DND-41 (cell line): ENCODE data around the gene SMARCD2.
"Not testable (repeated sequence)": the region's sequence is repeated elsewhere in the genome, so short reads cannot be mapped to it uniquely, and the experiment has no call there.

Experiments used
- ATAC-seq: fragments of 200-7000 bp; cut with Tn5 transposase; 3 replicates; pipeline ENCODE4 v1.9.1; 2021; ENCODE audit warnings: low read depth; ENCODE audit not compliant: insufficient read depth
- DNase-seq: peaks from one replicate; pipeline ENCODE4 v3.0.0-alpha.2; 2020
- H2AFZ ChIP-seq: 2 replicates; pipeline ENCODE4 v1.6.0; 2012; ENCODE audit warnings: low read depth, low read length
- H3K27ac ChIP-seq: 2 replicates; pipeline ENCODE4 v1.5.1; 2012; ENCODE audit warnings: low read length, inconsistent platforms
- H3K27me3 ChIP-seq: fragments of 200-600 bp; sonication (generic); 2 replicates; pipeline ENCODE4 v1.6.0; 2012; ENCODE audit warnings: low read length, mild to moderate bottlenecking, inconsistent platforms; ENCODE audit not compliant: insufficient read depth, poor library complexity
- H3K36me3 ChIP-seq: 2 replicates; pipeline ENCODE4 v1.5.1; 2012; ENCODE audit warnings: low read length, inconsistent platforms; ENCODE audit not compliant: insufficient read depth
- H3K4me1 ChIP-seq: 2 replicates; pipeline ENCODE4 v1.5.1; 2012; ENCODE audit warnings: mild to moderate bottlenecking, low read length; ENCODE audit not compliant: insufficient read depth
- H3K4me2 ChIP-seq: 2 replicates; pipeline ENCODE4 v1.6.0; 2012; ENCODE audit warnings: mild to moderate bottlenecking, moderate library complexity, low read length, inconsistent platforms; ENCODE audit not compliant: insufficient read depth
- H3K4me3 ChIP-seq, 2 experiments: fragments of 200-600 bp in 1 of 2; shearing (Covaris generic) in 1 of 2; 2 replicates each; pipeline ENCODE4 v1.5.1; 2012 to 2016; ENCODE audit warnings: inconsistent platforms in 2 of 2, low read length in 2 of 2, mild to moderate bottlenecking in 2 of 2, low read depth in 1 of 2, moderate library complexity in 1 of 2
- H3K79me2 ChIP-seq: 2 replicates; pipeline ENCODE4 v1.6.0; 2012; ENCODE audit warnings: low read length, inconsistent platforms; ENCODE audit not compliant: insufficient read depth
- H3K9ac ChIP-seq: 2 replicates; pipeline ENCODE4 v1.6.0; 2012; ENCODE audit warnings: low read depth, mild to moderate bottlenecking, inconsistent platforms, low read length, moderate library complexity
- H3K9me3 ChIP-seq: 2 replicates; pipeline ENCODE4 v1.5.1; 2012; ENCODE audit warnings: low read length, moderate library complexity, mild to moderate bottlenecking, inconsistent platforms; ENCODE audit not compliant: insufficient read depth, severe bottlenecking
- H4K20me1 ChIP-seq: 2 replicates; pipeline ENCODE4 v1.6.0; 2012; ENCODE audit warnings: low read length; ENCODE audit not compliant: insufficient read depth
- EZH2 ChIP-seq: IDR thresholded peaks from 3 replicates; pipeline ENCODE4 v1.6.1; 2012; ENCODE audit warnings: borderline replicate concordance, low read depth, mild to moderate bottlenecking, moderate library complexity, low read length, inconsistent platforms; ENCODE audit not compliant: severe bottlenecking
- TF ChIP-seq, protein P1 (sequence below): IDR thresholded peaks from 2 replicates; pipeline ENCODE4 v1.5.1; 2012; ENCODE audit warnings: borderline replicate concordance, low read length, moderate library complexity, mild to moderate bottlenecking; ENCODE audit not compliant: poor library complexity, severe bottlenecking; ENCODE audit errors: extremely low read depth

The SMARCD2 gene

GRCh38 chr17:63881935-63882601, 39.6 kb upstream of the SMARCD2 start, which contains the start of gene GH2:
Gene GH2, minus strand, starts transcription at chr17:63881944. Its CDS starts 143 bp downstream, at chr17:63881801.
- Histone ChIP-seq H3K9me3 (no peaks in the 10 kb centered on the region), H2AFZ (no peak within 1 kb of the TSS), H3K27me3 (no peaks in the 10 kb centered on the region), H4K20me1 (no peaks in the 10 kb centered on the region), H3K27ac (no peak within 1 kb of the TSS), H3K4me1 (no peaks in the 10 kb centered on the region), H3K9ac (no peak within 1 kb of the TSS), H3K4me3 (no peak within 1 kb of the TSS), H3K79me2 (no peaks in the 10 kb centered on the region), H3K4me2 (no peak within 1 kb of the TSS), H3K36me3 (no peaks in the 10 kb centered on the region)
- DNase-seq, result peak; percentile 66
- TF ChIP-seq, protein P1, sequence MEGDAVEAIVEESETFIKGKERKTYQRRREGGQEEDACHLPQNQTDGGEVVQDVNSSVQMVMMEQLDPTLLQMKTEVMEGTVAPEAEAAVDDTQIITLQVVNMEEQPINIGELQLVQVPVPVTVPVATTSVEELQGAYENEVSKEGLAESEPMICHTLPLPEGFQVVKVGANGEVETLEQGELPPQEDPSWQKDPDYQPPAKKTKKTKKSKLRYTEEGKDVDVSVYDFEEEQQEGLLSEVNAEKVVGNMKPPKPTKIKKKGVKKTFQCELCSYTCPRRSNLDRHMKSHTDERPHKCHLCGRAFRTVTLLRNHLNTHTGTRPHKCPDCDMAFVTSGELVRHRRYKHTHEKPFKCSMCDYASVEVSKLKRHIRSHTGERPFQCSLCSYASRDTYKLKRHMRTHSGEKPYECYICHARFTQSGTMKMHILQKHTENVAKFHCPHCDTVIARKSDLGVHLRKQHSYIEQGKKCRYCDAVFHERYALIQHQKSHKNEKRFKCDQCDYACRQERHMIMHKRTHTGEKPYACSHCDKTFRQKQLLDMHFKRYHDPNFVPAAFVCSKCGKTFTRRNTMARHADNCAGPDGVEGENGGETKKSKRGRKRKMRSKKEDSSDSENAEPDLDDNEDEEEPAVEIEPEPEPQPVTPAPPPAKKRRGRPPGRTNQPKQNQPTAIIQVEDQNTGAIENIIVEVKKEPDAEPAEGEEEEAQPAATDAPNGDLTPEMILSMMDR, result peak; percentile 77
- TF ChIP-seq EZH2, result no peak
- ATAC-seq, result peak; percentile 95

- not testable (repeated sequence) for H3K9ac ChIP-seq, ATAC-seq, H3K4me3 ChIP-seq, H3K9me3 ChIP-seq, H3K27me3 ChIP-seq, H4K20me1 ChIP-seq, H2AFZ ChIP-seq, DNase-seq, H3K36me3 ChIP-seq, H3K4me1 ChIP-seq, H3K27ac ChIP-seq, H3K79me2 ChIP-seq, H3K4me2 ChIP-seq
Observed at GRCh38 chr17:63881337-63881736, 38.9 kb upstream of the SMARCD2 start.

- H3K4me3 ChIP-seq, result no peak overlapping the region
- H3K36me3 ChIP-seq, result no peaks in the 10 kb centered on the region
- no peaks in the 10 kb centered on the region for H3K9me3 ChIP-seq
- no peak for DNase-seq
- no peak overlapping the region for H2AFZ ChIP-seq
- no peak overlapping the region for H3K27ac ChIP-seq
- no peak overlapping the region for H3K4me2 ChIP-seq
- no peaks in the 10 kb centered on the region for H4K20me1 ChIP-seq
- no peak for ATAC-seq
- no peaks in the 10 kb centered on the region for H3K27me3 ChIP-seq
- TF ChIP-seq EZH2, result no peak
- TF ChIP-seq, protein P1, result no peak
- H3K4me1 ChIP-seq, result no peaks in the 10 kb centered on the region
- H3K9ac ChIP-seq, result no peak overlapping the region
- H3K79me2 ChIP-seq, result no peaks in the 10 kb centered on the region
Observed at GRCh38 chr17:63880706-63881105, 38.2 kb upstream of the SMARCD2 start.

DNA sequence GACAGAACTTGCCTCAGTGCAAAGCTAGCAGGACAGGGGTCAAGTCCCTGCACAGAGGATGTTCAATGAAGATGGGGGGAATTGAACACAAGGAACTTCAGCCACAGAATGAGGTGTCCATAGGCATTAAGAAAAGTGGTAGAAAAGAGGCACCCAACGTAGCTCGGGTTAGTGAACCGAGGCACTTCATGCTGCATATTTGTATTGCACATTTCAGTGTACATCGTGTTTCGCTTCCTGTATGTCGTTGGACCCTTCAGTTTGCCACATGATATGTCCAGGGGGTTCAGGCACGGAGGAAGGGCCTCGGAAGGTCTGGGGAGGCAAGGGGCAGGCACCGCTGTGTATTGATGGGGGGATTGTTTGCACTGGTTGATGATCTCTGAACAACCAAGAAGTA, 35.9 kb upstream of the SMARCD2 start:
- not testable (repeated sequence) for ATAC-seq, H3K36me3 ChIP-seq, DNase-seq, H3K9me3 ChIP-seq, H3K4me1 ChIP-seq, H3K4me3 ChIP-seq, H2AFZ ChIP-seq, H4K20me1 ChIP-seq, H3K79me2 ChIP-seq, H3K4me2 ChIP-seq, H3K9ac ChIP-seq, H3K27ac ChIP-seq, H3K27me3 ChIP-seq

- DNase-seq, ATAC-seq, H3K79me2 ChIP-seq, H3K9ac ChIP-seq, H3K27me3 ChIP-seq, H2AFZ ChIP-seq, H4K20me1 ChIP-seq, H3K4me2 ChIP-seq, H3K4me1 ChIP-seq, H3K36me3 ChIP-seq, H3K4me3 ChIP-seq, H3K27ac ChIP-seq, H3K9me3 ChIP-seq: not testable (repeated sequence)
Observed at GRCh38 chr17:63874693-63875092, 32.2 kb upstream of the SMARCD2 start.

GRCh38 chr17:63874061-63874626, 31.7 kb upstream of the SMARCD2 start:
- not testable (repeated sequence) for H3K9me3 ChIP-seq, H3K9ac ChIP-seq, DNase-seq, H3K27me3 ChIP-seq, H3K79me2 ChIP-seq, H3K27ac ChIP-seq, H3K36me3 ChIP-seq, H3K4me3 ChIP-seq, H3K4me2 ChIP-seq, H3K4me1 ChIP-seq, H4K20me1 ChIP-seq, H2AFZ ChIP-seq
- peak; percentile 45; the same call in 1 of the 3 replicates for ATAC-seq
